Stimulated activated CD8-positive, alpha-beta memory T cell treated with anti-CD3 and anti-CD28 coated beads, Interleukin-15, amount 100 ng/mL, for 48 hours (primary cell): ENCODE results near the gene ADGRV1.
"Not testable (repeated sequence)": the region's sequence is repeated elsewhere in the genome, so short reads cannot be mapped to it uniquely, and the experiment has no call there.

ENCODE experiments used
- DNase-seq, 2 donors: peaks; one replicate each; pipeline ENCODE4 v3.0.0-alpha.2; 2020; ENCODE audit warnings: low read depth in 2 of 2

Gene ADGRV1

DNA sequence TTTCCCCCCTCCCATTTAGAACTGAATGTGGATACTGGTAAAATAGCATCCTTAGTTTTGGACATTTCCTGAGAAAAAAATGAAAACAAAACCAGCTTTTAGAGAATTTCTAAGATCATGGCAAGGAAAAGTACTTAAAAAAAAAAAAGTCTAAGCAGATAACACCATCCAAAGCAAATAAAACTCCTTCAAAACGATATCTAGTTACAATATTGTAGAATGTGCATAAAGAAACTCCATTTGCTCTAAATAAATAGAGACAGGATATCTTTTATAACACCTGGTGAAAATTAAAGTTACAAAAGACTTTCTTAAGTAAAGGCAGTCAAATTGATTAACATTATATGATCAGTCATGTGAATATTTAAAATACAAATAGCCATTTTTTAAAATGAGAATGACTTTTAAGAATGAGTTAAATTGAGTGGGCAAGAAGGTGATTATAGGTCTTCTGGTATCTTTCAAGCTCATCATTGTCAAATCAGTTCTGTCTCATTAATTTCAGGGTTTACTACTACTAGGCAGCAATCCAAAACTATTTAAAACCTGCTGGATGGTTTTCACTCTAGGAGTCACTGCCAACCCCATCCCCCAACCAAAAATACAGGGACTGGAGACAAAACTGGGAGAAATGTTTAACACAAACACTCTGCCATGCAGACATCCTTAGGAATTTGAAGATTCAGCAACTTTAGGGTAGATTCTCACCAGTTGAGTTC is 382.6 kb downstream of the ADGRV1 start:
- no peak for DNase-seq

DNA sequence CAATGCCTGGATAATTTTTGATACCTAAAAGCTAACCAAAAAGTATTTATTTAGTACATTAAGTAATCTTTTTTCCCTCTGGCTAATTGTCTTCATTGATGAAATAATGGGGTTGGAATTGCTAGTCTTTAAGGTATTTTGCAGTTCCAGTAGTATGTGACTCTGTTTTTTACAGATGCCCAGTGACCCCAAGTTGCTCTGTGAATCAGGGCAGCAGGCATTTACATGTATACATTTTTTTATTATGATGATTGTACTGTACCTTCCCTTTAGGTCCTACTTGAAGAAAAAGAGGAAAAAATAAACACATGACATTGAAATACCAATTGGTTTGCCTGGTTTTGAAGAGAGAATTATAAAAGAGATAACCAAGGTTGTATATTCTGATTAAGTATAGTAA is 385.5 kb downstream of the ADGRV1 start:
- no peak for DNase-seq

DNA sequence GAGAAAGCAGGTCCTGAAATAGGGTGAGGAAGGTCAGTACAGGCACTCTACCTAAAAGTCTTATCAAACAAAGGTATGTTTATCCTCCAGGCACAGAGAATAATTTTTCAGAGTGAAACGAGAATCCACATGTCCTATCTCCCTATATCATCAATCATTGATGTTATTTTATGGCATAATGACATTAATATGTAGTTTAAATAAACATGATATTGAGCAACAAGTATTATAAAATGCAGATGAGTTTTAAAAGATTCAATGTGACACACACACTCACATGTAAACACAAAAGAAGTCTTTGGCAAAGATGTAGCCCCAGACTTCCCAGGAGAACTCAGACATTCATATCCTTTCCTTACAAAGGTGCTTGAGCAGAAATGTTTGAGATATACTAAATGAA is 389.1 kb downstream of the ADGRV1 start:
- no peak for DNase-seq

DNA sequence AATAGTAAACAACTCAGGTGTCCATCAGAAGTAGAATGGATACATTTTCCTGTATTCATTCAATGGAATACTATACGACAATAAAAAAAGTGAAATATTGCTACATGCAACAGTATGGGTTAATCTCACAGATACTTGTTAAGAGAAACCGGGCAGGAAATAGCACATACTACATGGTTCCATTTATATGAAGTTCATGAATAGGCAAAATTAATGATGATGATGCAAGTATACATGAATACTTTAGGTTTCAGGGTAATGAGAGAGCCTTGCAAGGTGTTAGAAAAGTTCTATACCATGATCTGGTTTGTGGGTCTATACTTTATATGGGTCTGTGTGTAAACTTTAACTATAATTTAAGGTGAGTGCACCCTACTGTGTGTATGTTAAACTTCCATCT is 390.4 kb downstream of the ADGRV1 start:
- no peak for DNase-seq

GRCh38 chr5:90949469-90950358 is 391.1 kb downstream of the ADGRV1 start:
- no peak for DNase-seq

DNA sequence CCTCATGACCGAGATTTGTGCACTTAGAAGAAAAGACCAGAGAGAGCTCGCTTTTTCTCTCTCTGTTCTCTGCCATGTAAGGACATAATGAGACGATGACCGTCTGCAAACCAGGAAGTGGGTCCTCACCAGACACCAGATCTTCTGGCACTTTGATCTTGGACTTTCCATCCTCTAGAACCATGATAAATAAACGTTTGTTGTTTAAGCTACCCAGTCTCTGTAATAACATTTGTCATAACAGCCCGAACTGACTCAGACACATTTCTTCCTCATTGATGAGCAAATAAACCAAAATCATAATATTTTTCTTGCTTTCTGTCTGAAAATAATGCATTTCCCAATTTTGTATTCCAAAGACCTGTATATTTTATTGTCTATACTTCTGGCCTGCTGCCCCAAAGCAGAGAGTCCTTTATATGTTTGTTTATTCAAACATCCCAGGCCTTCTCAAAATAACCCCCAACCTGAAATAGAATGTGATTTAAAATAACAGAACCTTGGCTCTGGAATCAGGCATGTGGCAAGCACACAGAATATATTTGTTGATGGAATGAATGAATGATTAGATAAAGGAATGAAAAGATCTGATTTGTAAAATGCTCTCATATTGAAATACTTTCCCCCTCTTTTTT is 396.5 kb downstream of the ADGRV1 start:
- no peak for DNase-seq

DNA sequence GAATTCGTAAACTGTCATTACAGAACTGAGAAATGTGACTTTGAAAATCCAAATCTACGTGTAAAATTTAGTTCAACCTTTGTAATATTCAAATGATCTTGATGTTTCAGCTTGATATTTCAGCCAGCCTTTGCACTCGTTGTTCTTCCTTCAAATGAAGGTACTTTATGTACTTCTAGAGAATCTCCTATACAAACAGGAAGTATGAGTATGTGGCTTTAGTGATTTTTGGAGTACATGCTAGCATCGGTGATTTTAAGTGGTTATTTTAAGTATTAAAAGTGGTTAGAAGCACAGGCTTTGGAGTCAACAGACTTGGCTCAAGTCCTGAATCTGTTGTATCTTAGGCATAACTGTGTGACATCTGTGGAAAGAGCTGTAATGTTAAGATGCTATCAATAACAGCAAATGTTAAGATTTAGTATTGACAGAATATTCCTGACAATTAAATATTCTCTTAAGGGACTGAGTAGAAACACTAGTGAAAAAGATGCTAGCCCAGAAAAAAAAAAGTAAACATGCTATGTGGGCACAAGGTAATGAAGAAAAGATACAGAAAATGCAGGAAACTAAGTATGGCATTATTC is 398.0 kb downstream of the ADGRV1 start:
- no peak for DNase-seq

- DNase-seq: no peak
Measured at GRCh38 chr5:90957906-90958305, 399.3 kb downstream of the ADGRV1 start.

GRCh38 chr5:90959262-90959661 is 400.7 kb downstream of the ADGRV1 start:
- no peak for DNase-seq

- no peak for DNase-seq
Measured at GRCh38 chr5:90962481-90962880, 403.9 kb downstream of the ADGRV1 start.

DNA sequence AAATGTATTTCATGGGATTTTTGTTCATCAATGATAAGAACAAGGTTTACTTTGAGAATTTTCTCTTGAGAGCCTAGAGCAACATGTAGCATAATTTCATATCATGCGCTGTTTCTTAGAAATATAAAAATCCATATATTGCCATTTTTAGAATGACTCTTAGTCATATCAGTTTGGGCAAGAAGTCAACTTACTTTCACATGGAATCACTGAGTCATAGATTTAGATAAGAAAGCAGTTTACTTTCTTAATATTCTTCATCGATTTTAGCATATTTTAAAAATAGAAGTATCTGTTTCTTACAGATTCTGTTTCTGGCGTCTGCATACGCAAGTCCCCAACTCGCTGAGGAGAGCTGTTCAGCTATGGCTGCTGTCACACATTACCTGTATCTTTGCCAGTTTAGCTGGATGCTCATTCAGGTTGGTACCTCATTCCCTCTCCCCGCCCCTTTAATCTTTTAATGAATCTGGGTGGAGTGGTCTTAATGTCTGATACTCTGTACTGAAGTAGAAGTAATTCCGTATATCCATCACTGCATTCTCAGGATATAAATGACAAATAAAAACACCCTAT is 406.6 kb downstream of the ADGRV1 start:
- DNase-seq: no peak

DNA sequence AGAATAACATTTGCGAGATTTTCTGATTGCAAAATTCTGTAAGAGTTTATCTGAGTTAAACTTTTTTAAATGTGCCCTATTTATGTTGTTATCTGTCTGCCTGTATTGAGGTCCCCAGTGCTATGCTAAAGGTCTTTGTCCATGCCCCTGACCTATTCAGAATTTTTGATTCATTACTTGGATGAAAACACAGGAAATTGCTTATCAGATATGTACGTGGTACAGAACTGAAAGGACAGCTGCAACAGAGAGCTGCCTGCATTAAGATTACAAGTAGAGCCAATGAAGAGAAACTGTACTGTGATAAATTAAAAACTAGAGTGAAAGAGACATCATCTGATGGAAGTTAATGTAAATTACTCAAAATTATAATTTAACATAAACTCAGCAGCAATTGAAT is 408.8 kb downstream of the ADGRV1 start:
- DNase-seq: no peak

GRCh38 chr5:90967851-90968250 is 409.3 kb downstream of the ADGRV1 start:
- no peak for DNase-seq

DNA sequence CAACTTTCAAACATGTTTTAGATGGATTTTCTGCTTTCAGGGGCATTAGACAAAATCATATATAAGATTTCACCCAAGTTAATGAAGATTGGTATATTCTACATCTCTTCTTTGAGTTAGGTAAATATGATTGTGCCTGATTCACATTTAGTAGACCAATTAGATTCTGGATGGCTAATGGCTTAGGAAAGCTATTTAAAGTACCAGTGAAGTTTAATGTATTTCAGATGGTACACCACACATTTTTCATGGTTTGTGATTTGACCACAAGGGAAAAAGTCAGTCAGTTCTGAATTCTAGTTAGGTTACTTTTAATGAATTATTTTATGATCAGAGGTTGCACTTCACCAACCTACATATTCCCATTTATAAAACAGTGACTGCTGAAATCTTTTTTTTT is 409.7 kb downstream of the ADGRV1 start:
- DNase-seq: no peak

GRCh38 chr5:90969945-90970344 is 411.3 kb downstream of the ADGRV1 start:
- DNase-seq: not testable (repeated sequence)

GRCh38 chr5:90981177-90981576 is 422.6 kb downstream of the ADGRV1 start:
- no peak for DNase-seq

- no peak for DNase-seq
Measured at GRCh38 chr5:90981821-90982220, 423.2 kb downstream of the ADGRV1 start.

- no peak for DNase-seq
Measured at GRCh38 chr5:90982576-90982975, 424.0 kb downstream of the ADGRV1 start.

- no peak for DNase-seq
Measured at GRCh38 chr5:90983148-90983547, 424.6 kb downstream of the ADGRV1 start.

DNA sequence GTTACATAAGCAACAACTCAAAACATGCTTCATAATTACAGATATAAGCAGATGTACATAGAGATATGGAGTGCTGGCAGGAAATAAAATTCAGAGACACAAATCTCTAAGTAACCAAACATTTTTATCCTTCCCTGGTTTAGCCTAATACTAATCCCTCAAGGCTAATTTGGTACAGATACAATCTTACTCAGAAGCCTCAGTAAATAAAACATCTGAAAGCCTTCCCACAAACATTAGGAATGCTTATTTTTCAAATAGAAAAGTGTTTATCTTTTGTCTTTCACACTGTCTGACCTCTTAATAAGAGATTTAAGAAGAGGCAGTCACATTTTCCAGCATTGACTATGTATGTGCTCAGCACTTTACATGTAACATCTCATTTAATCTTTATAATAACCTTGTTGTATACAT is 425.1 kb downstream of the ADGRV1 start:
- no peak for DNase-seq

GRCh38 chr5:90985341-90985740 is 426.7 kb downstream of the ADGRV1 start:
- no peak for DNase-seq

DNA sequence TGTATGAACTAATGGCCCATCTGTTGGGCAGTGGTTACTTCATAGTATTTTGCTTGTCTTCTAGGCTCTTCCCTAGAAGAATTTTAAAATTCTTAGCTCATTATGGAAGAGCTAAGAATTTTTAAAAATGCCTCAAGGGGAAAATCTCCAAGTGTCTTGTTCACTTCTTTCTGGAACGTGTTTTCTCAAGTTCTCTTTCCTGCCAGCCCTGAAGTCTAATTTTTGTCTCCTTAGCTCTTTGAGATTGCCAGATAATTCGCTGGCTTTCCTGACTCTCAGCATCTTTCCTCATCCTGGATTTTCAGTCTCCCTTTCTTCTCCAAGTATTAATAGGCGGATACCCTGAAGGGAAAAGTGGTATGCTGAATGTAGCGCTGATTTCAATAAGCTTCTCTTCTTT is 429.1 kb downstream of the ADGRV1 start:
- no peak for DNase-seq
